A549 (cell line): ENCODE data around the gene TWIST2.

Experiments used
- CBX2 ChIP-seq: fragments of 200-600 bp; sonication (generic); IDR thresholded peaks from 2 replicates; pipeline ENCODE4 v1.6.1; 2016; ENCODE audit warnings: low read depth, mild to moderate bottlenecking, borderline replicate concordance
- CHD4 ChIP-seq: fragments of 200-600 bp; sonication (generic); IDR thresholded peaks from 2 replicates; pipeline ENCODE4 v1.6.1; 2016; ENCODE audit warnings: antibody characterized with exemption, mild to moderate bottlenecking, borderline replicate concordance
- EP300 ChIP-seq, 2 experiments: fragments of >200 bp; sonication (Bioruptor Twin); formaldehyde crosslinking; IDR thresholded peaks; 2 replicates in 1 of 2; 3 replicates in 1 of 2; pipeline ENCODE4 v1.6.1; 2016 to 2017
- HOXB13 ChIP-seq: fragments of 250-450 bp; sonication (Bioruptor Pico); IDR thresholded peaks from 2 replicates; pipeline ENCODE4 v1.5.0; 2020; ENCODE audit warnings: low read depth, mild to moderate bottlenecking, moderate library complexity
- JUN ChIP-seq, 2 experiments: fragments of >200 bp; sonication (Bioruptor Twin); formaldehyde crosslinking; IDR thresholded peaks; 2 replicates in 1 of 2; 3 replicates in 1 of 2; pipeline ENCODE4 v1.6.1; 2016 to 2017
- MYC ChIP-seq: IDR thresholded peaks from 2 replicates; pipeline ENCODE4 v1.6.1; 2012; ENCODE audit warnings: mild to moderate bottlenecking, inconsistent platforms, low read length, improper control_type of control experiment, borderline replicate concordance
- NR3C1 ChIP-seq: fragments of >200 bp; sonication (Bioruptor Twin); formaldehyde crosslinking; IDR thresholded peaks from 3 replicates; pipeline ENCODE4 v1.6.1; 2017
- POLR2A ChIP-seq: IDR thresholded peaks from 2 replicates; pipeline ENCODE4 v1.6.1; 2012; ENCODE audit warnings: mild to moderate bottlenecking, low read length
- RARB ChIP-seq: fragments of 250-450 bp; sonication (Bioruptor Pico); IDR thresholded peaks from 2 replicates; pipeline ENCODE4 v1.8.0; 2021; ENCODE audit warnings: mild to moderate bottlenecking, moderate library complexity
- RNF2 ChIP-seq: fragments of 200-600 bp; sonication (generic); IDR thresholded peaks from 2 replicates; pipeline ENCODE4 v1.6.1; 2016; ENCODE audit warnings: low read depth, mild to moderate bottlenecking, antibody characterized with exemption, moderate library complexity, borderline replicate concordance
- ZSCAN20 ChIP-seq: fragments of 250-450 bp; sonication (Bioruptor Pico); IDR thresholded peaks from 2 replicates; pipeline ENCODE4 v1.8.0; 2022; ENCODE audit warnings: mild to moderate bottlenecking, moderate library complexity
- TF ChIP-seq, protein P1 (sequence below): fragments of >200 bp; sonication (Bioruptor Twin); formaldehyde crosslinking; IDR thresholded peaks from 3 replicates; pipeline ENCODE4 v1.5.1; 2016
- TF ChIP-seq, protein P2 (sequence below): fragments of 200-600 bp; sonication (generic); IDR thresholded peaks from 2 replicates; pipeline ENCODE4 v1.6.1; 2016; ENCODE audit warnings: antibody characterized with exemption, mild to moderate bottlenecking, moderate library complexity
- TF ChIP-seq, protein P3 (sequence below): IDR thresholded peaks from 2 replicates; pipeline ENCODE4 v1.6.1; 2012; ENCODE audit warnings: low read depth, borderline replicate concordance

DNA sequence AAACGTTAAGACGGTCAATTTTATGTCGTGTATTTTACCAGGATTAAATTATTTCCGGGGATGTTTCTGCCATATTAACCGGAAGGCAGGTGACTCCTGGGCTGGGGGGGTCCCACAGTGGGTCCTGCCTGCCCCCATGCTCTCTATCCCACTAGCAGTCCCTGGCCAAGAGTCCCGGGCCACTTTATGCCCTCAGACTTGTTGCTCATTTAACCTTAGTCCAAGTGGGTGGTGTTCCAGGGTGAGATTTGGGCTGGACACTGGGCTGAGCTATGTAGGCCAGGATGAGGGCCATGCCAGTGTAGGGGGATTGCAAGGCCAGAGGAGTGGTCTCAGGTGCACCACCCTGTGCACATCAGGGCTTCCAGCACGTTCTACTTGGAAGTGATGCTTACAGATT is 24.1 kb downstream of the TWIST2 start:
- TF ChIP-seq ZSCAN20 (CRISPR knock-in tag): no peak
- TF ChIP-seq HOXB13 (CRISPR knock-in tag): no peak
- TF ChIP-seq, protein P1, sequence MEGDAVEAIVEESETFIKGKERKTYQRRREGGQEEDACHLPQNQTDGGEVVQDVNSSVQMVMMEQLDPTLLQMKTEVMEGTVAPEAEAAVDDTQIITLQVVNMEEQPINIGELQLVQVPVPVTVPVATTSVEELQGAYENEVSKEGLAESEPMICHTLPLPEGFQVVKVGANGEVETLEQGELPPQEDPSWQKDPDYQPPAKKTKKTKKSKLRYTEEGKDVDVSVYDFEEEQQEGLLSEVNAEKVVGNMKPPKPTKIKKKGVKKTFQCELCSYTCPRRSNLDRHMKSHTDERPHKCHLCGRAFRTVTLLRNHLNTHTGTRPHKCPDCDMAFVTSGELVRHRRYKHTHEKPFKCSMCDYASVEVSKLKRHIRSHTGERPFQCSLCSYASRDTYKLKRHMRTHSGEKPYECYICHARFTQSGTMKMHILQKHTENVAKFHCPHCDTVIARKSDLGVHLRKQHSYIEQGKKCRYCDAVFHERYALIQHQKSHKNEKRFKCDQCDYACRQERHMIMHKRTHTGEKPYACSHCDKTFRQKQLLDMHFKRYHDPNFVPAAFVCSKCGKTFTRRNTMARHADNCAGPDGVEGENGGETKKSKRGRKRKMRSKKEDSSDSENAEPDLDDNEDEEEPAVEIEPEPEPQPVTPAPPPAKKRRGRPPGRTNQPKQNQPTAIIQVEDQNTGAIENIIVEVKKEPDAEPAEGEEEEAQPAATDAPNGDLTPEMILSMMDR: no peak
- no peak for TF ChIP-seq NR3C1
- no peak for TF ChIP-seq CHD4
- TF ChIP-seq RARB: no peak
- no peak for TF ChIP-seq RNF2
- TF ChIP-seq, protein P2, sequence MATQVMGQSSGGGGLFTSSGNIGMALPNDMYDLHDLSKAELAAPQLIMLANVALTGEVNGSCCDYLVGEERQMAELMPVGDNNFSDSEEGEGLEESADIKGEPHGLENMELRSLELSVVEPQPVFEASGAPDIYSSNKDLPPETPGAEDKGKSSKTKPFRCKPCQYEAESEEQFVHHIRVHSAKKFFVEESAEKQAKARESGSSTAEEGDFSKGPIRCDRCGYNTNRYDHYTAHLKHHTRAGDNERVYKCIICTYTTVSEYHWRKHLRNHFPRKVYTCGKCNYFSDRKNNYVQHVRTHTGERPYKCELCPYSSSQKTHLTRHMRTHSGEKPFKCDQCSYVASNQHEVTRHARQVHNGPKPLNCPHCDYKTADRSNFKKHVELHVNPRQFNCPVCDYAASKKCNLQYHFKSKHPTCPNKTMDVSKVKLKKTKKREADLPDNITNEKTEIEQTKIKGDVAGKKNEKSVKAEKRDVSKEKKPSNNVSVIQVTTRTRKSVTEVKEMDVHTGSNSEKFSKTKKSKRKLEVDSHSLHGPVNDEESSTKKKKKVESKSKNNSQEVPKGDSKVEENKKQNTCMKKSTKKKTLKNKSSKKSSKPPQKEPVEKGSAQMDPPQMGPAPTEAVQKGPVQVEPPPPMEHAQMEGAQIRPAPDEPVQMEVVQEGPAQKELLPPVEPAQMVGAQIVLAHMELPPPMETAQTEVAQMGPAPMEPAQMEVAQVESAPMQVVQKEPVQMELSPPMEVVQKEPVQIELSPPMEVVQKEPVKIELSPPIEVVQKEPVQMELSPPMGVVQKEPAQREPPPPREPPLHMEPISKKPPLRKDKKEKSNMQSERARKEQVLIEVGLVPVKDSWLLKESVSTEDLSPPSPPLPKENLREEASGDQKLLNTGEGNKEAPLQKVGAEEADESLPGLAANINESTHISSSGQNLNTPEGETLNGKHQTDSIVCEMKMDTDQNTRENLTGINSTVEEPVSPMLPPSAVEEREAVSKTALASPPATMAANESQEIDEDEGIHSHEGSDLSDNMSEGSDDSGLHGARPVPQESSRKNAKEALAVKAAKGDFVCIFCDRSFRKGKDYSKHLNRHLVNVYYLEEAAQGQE: no peak
- no peak for TF ChIP-seq POLR2A
- TF ChIP-seq JUN (IDR thresholded peaks at IDR 0.05): no peak
- no peak for TF ChIP-seq CBX2
- TF ChIP-seq, protein P3, sequence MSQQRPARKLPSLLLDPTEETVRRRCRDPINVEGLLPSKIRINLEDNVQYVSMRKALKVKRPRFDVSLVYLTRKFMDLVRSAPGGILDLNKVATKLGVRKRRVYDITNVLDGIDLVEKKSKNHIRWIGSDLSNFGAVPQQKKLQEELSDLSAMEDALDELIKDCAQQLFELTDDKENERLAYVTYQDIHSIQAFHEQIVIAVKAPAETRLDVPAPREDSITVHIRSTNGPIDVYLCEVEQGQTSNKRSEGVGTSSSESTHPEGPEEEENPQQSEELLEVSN: no peak
- no peak for TF ChIP-seq EP300 (IDR thresholded peaks at IDR 0.05)
- TF ChIP-seq MYC: no peak
